Measurements from ENCODE around the gene FER.

GRCh38 chr5:109006129-109006528 lies 258.4 kb downstream of the FER start:
- TF ChIP-seq ATF3 (IDR thresholded peaks at IDR 0.05; ENCODE audit: borderline replicate concordance, extremely low read depth, low read depth, low read length) (no peak), JUND (IDR thresholded peaks at IDR 0.05; ENCODE audit: low read depth, low read length) (no peak), POLR2AphosphoS5 (IDR thresholded peaks at IDR 0.05; ENCODE audit: low read length) (no peak)
- TF ChIP-seq, protein P1, sequence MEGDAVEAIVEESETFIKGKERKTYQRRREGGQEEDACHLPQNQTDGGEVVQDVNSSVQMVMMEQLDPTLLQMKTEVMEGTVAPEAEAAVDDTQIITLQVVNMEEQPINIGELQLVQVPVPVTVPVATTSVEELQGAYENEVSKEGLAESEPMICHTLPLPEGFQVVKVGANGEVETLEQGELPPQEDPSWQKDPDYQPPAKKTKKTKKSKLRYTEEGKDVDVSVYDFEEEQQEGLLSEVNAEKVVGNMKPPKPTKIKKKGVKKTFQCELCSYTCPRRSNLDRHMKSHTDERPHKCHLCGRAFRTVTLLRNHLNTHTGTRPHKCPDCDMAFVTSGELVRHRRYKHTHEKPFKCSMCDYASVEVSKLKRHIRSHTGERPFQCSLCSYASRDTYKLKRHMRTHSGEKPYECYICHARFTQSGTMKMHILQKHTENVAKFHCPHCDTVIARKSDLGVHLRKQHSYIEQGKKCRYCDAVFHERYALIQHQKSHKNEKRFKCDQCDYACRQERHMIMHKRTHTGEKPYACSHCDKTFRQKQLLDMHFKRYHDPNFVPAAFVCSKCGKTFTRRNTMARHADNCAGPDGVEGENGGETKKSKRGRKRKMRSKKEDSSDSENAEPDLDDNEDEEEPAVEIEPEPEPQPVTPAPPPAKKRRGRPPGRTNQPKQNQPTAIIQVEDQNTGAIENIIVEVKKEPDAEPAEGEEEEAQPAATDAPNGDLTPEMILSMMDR (IDR thresholded peaks at IDR 0.05 in 2 of 3, conservative IDR thresholded peaks at IDR 0.05 in 1 of 3; ENCODE audit: control insufficient read depth in 2 of 3, extremely low read depth in 1 of 3, insufficient read depth in 1 of 3, low read depth in 3 of 3, low read length in 3 of 3) = no peak
